ENCODE measurements around the gene SMYD3.

DNA sequence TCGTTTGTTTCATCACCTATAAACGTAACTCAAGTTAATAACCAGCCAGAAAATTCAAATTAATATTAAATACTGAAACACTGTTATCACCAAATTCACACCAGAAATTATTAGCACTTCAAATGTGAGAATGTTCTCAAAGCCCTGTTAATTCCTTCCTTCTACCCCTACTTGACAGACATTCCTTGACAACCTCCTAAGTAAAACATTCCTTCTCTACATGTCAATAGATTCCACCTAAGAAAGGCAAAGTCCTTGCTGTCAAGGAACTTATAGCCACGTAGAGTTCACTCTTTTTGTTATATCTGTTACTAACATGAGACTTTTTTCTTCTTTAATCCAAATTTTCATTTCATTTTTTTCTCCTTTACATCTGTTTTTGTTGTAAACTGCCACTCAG lies 441.5 kb downstream of the SMYD3 start:
- TF ChIP-seq, protein P1, sequence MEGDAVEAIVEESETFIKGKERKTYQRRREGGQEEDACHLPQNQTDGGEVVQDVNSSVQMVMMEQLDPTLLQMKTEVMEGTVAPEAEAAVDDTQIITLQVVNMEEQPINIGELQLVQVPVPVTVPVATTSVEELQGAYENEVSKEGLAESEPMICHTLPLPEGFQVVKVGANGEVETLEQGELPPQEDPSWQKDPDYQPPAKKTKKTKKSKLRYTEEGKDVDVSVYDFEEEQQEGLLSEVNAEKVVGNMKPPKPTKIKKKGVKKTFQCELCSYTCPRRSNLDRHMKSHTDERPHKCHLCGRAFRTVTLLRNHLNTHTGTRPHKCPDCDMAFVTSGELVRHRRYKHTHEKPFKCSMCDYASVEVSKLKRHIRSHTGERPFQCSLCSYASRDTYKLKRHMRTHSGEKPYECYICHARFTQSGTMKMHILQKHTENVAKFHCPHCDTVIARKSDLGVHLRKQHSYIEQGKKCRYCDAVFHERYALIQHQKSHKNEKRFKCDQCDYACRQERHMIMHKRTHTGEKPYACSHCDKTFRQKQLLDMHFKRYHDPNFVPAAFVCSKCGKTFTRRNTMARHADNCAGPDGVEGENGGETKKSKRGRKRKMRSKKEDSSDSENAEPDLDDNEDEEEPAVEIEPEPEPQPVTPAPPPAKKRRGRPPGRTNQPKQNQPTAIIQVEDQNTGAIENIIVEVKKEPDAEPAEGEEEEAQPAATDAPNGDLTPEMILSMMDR (conservative IDR thresholded peaks at IDR 0.05 in 1 of 2, IDR thresholded peaks at IDR 0.05 in 1 of 2; ENCODE audit: low read depth in 1 of 2, low read length in 2 of 2), result no peak
- no peak for TF ChIP-seq EZH2 (IDR thresholded peaks at IDR 0.05; ENCODE audit: low read length, missing control alignments)
